SK-N-SH treated with all-trans-retinoic acid at 6 μM for 48 hours (cell line): ENCODE data around the gene FASN.

Source experiments
- TSHZ2 ChIP-seq: fragments of 250-450 bp; sonication (Bioruptor Pico); IDR thresholded peaks from 2 replicates; pipeline ENCODE4 v1.5.0; 2020; ENCODE audit warnings: mild to moderate bottlenecking, moderate library complexity
- ZNF8 ChIP-seq: fragments of 450-650 bp; formaldehyde crosslinking; IDR thresholded peaks from 2 replicates; pipeline ENCODE4 v1.5.0; 2020; ENCODE audit warnings: mild to moderate bottlenecking, moderate library complexity

The FASN gene

GRCh38 chr17:82028966-82029365 is 69.1 kb downstream of the FASN start (continued):
- TF ChIP-seq TSHZ2 (CRISPR knock-in tag) (no peak), ZNF8 (CRISPR knock-in tag) (no peak)
